GM19438 (cell line): Measurements from ENCODE around the gene ETNK1.

ENCODE experiments used
- ATAC-seq: cut with Tn5 transposase; IDR thresholded peaks from one replicate; pipeline ENCODE4 v1.9.1; 2021; ENCODE audit warnings: low read depth; ENCODE audit not compliant: unreplicated experiment

The ETNK1 gene

DNA sequence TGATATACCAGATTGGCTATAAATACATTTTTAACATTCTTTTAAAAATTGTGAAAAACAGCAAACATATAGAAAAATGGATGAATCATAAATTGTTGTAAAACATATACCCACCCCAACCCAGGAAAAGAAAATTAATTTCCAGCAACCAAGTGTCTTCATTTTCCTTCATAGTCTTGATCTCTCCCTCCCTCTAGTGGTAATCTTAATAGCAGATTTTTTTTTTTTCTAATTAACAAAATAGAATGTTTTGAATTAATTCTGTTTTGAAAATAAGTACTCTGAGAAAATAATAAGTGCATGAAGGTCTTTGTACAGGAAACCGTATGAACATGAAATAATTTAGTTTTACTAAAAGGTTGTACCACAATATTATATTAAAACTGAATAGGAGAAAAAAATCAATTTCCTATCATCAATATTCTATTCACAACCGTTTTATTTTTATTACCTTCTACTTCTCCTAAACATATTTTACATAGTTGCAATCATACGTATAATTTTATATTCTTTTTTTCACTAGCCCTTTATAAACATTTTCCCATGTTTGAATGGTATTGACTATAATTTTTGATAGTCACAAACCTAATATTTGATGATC, 7.0 kb downstream of the ETNK1 start:
- no peak for ATAC-seq

DNA sequence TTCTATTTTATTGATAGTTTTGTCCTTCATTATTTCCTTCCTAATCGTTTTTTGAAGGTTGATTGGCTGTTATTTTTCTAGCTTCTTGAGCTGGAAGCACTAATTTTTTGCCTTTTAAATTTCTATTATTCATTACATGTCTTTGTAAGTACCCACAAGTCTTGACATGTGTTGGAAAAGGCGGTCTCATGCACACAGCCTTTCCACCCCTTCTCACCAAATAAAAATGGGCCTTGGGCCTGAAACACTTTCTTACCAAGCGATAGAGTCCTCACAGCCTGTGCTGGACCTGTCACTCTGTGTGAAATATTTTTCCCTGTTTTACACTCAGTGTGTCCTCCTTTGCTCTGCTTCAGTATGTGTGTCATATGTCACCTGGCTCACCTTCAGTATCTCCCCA, 9.9 kb downstream of the ETNK1 start:
- ATAC-seq = no peak

DNA sequence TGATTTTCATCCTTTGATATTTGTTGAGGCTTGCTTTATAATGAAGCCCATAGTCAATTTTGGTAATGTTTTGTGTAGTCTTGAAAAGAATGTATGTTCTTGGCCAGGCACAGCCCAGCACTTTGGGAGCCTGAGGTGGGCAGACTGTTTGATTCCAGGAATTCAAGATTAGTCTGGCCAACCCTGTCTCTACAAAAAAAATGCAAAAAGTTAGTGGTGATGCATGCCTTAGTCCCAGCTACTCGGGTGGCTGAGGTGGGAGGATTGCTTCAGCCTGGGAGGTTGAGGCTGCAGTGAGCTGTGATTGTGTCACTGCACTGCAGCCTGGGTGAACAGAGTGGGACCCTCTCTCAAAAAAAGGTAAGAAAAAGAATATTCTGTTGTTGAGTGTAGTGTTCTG, 10.8 kb downstream of the ETNK1 start:
- no peak for ATAC-seq

- ATAC-seq = no peak
These were observed 15.9 kb downstream of the ETNK1 start for GRCh38 chr12:22640851-22641250.

DNA sequence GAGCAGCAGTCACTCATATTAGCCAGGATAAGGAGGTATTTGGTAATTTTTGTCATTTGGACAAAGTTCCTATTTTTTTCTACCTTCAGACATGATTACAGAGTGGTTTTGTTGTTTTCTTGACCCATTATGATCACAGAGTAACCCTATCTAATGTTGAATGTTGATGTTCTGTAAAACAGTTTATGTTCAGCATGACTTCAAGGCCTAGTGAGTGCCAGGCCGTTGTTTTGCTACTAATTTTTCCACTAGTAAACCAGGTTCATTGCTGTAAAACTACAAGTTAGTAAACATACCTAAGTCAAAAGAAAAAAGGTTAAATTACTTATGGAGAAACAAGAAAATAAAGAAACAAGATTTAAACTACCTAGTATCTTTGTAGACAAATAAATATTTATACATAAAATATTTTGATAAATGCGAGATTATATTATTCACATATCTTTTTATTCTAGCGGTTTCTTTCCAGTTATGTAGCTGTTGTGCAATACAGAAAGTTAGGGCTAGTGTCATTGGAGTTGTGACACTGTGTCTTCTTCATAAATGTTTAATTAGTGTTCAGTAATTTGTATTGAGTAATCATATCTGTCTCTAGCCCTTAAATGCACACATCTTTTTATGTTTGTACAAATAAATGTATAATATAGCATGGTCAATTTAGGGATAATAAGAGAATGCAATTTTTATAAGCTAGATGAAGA, 16.5 kb downstream of the ETNK1 start:
- no peak for ATAC-seq

DNA sequence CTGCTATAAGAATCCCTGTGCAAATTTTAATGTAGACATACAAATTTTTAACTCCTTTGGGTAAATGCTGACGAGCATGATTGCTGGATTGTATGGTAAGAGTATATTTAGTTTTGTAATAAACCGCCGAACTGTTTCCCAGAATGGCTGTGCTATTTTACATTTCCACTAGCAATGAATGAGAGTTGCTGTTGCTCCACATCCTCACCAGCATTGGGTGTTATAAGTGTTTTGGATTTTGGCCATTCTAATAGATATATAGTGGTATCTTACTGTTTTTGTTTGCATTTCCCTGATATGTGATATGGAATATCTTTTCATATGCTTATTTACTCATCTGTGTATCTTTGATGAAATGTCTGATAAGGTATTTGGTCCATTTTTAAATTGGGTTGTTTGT, 23.7 kb downstream of the ETNK1 start:
- ATAC-seq = no peak

DNA sequence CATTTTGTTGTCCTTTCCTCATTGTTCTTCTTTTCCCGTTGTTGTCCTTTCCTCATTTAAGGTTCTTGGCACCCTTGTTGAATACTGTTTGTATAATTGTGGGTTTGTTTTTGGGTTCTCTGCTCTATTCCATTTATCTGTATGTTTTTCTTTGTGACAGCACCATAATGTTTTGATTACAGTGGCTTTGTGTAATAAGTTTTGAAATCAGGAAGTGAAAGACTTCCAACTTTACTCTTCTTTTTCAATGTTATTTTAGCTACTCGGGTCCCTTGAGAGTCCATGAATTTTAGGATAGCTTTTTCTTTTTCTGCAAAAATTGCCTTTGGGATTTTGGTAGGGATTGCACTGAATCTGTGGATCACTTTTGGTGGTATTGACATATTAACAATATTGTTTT, 28.1 kb downstream of the ETNK1 start:
- no peak for ATAC-seq

DNA sequence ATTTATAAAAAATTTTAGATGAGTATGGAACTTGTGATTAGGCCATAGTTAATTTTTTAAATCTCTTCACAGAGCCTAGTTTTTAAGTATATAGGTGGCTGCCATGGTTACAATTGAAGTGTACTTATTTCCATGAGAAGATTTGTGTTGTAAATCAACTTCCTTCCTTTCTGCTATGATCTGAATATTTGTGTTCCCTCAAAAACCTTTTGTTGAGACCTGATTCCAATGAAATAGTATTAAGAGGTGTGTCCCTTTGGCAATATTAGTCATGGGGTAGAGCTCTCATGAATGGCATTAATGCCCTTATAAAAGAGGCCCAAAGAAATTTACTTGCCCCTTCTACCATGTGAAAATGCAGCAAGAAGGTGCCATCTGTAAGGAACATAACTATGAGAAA, 28.8 kb downstream of the ETNK1 start:
- no peak for ATAC-seq

DNA sequence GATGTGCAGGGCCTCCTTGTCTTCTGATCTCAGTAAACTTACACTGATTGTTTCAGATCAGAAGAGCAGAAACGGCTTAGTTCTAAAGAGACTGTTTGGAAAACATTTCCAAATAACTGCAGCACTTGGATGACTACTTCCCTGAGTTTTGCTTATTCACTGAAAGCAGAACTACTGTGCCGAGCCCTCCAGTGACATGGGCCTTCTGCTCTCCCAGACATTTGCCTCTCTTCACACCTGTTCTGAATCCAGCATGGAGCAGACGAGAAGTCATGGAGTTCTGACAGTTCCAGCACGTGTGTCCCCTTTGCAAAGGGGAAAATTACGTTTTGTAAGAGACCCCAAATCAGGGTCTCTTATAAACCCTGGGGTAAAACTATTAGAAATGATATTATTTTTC, 31.4 kb downstream of the ETNK1 start:
- no peak for ATAC-seq

DNA sequence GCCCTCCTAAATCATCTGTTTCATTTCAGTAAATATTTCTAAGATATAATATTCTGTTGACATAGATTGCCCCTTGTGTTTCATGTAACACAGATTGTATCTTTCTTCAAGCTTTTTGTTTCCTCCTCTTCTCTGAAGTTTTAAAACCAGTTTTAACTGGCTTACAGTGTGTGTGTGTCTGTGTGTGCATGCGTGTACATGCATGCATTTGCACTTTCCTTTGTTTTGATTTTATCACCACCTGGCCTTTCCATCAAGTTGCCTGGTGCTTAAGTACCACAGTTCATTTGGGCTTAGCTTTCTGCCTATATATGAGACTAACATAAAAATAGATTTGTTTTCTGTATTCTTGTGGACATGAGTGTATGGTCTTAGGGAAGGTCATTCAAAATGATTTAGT, 31.9 kb downstream of the ETNK1 start:
- no peak for ATAC-seq

- ATAC-seq = no peak
These were observed 32.6 kb downstream of the ETNK1 start for GRCh38 chr12:22657538-22657937.

DNA sequence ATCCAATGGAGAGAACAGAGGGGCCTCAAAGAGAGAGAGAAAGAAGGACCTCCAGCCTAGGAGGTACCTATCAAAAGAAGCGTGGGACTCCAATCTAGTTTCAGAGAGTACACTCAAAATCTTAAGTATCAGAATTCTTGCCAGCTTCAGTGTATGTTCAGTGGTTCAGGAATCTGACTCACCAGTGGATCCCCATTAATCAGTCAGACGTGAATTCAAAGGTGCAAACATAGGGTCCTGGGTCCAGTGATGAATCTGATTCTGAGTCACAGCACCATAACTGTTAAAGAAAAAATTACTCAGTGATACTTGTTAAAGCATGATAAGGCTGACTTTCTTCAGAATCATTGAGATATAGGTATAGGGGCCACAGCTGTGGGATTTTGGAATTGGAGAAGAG, 33.2 kb downstream of the ETNK1 start:
- ATAC-seq = no peak

- no peak for ATAC-seq
These were observed 37.4 kb downstream of the ETNK1 start for GRCh38 chr12:22662356-22662755.

GRCh38 chr12:22665476-22665875, 40.5 kb downstream of the ETNK1 start:
- ATAC-seq = no peak

GRCh38 chr12:22667122-22667521, 42.2 kb downstream of the ETNK1 start:
- no peak for ATAC-seq

GRCh38 chr12:22668441-22668840, 43.5 kb downstream of the ETNK1 start:
- ATAC-seq = no peak

GRCh38 chr12:22670762-22671161, 45.8 kb downstream of the ETNK1 start:
- ATAC-seq = no peak

GRCh38 chr12:22672951-22673350, 48.0 kb downstream of the ETNK1 start:
- ATAC-seq = no peak

GRCh38 chr12:22677781-22678574, 53.0 kb downstream of the ETNK1 start:
- no peak for ATAC-seq

DNA sequence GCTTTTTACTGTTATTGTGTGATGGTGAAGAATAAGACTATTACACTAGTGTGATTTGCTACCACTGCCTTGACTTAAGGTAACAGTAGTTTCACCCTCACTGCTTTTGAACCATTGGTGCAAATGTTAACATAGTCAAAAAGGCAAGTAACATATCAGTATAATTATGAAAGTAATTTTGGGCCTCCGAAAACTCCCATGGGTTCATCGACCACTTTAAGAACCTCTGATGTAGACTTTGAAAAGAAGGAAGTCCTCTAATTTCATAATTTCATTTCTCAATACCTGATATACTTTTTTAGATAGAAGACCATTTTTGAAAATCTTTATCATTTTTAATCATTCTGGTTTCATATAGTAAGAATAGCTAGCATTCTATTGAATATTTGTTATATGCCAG, 57.7 kb downstream of the ETNK1 start:
- no peak for ATAC-seq

GRCh38 chr12:22683131-22683530, 58.2 kb downstream of the ETNK1 start:
- no peak for ATAC-seq
